Measurements from ENCODE around the gene NCOA7.

Gene NCOA7

DNA sequence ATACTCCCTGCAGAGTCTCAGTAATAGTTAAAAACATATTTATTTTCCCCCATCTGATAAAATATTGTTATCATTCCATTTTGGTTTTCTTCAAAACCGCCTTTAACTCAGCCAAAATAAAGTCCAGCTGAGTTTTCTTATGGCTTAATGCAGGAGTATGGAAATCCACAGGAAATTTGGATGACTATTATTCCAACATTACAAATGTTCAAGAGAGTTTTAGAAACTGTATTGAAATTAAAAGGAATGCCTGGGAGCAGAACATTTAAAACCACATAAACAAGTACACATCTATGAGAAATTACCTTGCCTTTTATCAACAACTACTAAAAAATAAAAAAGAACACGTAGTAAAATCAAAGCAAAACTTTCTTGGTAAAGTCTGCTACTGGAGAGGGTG lies 45.7 kb downstream of the NCOA7 start:
- H3K4me3 ChIP-seq (ENCODE audit: low read depth, low read length): no peak overlapping the region
- TF ChIP-seq, protein P1, sequence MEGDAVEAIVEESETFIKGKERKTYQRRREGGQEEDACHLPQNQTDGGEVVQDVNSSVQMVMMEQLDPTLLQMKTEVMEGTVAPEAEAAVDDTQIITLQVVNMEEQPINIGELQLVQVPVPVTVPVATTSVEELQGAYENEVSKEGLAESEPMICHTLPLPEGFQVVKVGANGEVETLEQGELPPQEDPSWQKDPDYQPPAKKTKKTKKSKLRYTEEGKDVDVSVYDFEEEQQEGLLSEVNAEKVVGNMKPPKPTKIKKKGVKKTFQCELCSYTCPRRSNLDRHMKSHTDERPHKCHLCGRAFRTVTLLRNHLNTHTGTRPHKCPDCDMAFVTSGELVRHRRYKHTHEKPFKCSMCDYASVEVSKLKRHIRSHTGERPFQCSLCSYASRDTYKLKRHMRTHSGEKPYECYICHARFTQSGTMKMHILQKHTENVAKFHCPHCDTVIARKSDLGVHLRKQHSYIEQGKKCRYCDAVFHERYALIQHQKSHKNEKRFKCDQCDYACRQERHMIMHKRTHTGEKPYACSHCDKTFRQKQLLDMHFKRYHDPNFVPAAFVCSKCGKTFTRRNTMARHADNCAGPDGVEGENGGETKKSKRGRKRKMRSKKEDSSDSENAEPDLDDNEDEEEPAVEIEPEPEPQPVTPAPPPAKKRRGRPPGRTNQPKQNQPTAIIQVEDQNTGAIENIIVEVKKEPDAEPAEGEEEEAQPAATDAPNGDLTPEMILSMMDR (IDR thresholded peaks at IDR 0.05; ENCODE audit: control insufficient read depth, extremely low read depth, insufficient read depth): no peak
- no peak for DNase-seq (ENCODE audit: low read depth)

DNA sequence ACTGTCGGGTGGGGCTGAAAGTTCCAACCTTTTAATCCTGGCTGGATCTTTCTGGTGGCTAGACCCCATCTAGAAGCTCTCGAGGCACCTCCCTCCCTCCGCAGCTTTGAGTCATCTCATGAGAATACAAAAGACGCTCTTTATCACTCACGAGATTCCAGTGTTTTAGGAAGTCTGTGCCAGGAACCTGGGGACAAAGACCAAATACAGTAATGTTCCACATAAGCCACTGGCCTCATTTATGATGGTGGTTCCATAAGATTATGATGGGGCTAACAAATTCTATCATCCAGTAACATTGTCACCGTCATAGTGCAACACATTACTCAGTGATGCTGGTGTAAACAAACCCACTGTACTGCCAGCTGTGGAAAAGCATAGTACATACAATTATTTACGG lies 48.7 kb downstream of the NCOA7 start:
- H3K4me3 ChIP-seq (ENCODE audit: low read depth, low read length): no peak overlapping the region
- TF ChIP-seq, protein P1 (IDR thresholded peaks at IDR 0.05; ENCODE audit: control insufficient read depth, extremely low read depth, insufficient read depth): no peak
- no peak for DNase-seq (ENCODE audit: low read depth)

DNA sequence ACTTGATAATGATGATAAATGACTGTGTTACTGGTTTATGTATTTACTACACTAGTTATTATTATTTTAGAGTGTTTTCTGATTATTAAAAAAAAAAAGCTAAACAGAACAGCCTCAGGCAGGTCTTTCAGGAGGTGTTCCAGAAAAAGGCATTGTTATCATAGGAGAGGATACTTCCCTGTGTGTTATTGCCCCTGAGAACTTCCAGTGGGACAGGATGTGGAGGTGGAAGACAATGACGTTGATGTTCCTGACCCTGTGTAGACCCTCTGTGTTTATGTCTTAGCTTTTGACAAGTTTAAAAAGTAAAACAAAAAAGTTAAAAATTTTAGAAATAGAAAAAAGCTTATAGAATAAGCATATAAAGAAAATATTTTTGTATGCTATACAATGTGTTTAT lies 49.1 kb downstream of the NCOA7 start:
- TF ChIP-seq, protein P1 (IDR thresholded peaks at IDR 0.05; ENCODE audit: control insufficient read depth, extremely low read depth, insufficient read depth): no peak
- H3K4me3 ChIP-seq (ENCODE audit: low read depth, low read length): no peak overlapping the region
- no peak for DNase-seq (ENCODE audit: low read depth)

DNA sequence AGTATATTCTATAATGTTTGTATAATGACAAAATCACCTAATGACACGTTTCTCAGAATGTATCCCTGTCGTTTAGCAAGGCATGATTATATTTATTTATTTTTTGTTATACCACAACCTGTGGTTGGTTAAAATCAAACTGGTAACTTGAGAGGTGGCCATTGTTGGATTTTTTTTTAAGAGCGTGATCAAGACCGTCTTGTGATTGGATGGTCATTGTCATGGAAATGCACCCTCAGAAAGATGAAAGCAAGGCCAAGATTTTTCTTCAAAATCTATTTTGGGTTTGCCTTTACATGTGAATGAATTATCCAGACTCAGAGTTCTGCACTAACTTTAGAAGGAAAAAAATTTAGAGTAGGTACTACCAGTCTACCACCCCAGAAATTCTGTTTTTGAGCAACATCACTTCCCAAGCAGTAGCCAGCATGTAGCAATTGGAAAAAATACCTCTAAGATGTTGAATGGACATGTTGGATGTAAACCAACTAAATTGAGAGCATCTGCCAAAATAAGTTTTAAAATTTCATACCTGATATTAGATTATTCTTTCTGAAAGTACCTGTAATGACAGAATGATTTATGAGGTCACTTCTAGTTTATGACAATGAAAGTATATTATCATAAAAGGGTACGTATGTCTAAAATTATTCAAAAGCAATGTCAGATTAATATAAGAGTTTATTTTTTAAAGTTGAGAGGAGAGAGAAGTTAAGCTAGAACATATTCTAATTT lies 50.8 kb downstream of the NCOA7 start:
- TF ChIP-seq, protein P1 (IDR thresholded peaks at IDR 0.05; ENCODE audit: control insufficient read depth, extremely low read depth, insufficient read depth): no peak
- DNase-seq (ENCODE audit: low read depth): no peak
- H3K4me3 ChIP-seq (ENCODE audit: low read depth, low read length): no peak overlapping the region

DNA sequence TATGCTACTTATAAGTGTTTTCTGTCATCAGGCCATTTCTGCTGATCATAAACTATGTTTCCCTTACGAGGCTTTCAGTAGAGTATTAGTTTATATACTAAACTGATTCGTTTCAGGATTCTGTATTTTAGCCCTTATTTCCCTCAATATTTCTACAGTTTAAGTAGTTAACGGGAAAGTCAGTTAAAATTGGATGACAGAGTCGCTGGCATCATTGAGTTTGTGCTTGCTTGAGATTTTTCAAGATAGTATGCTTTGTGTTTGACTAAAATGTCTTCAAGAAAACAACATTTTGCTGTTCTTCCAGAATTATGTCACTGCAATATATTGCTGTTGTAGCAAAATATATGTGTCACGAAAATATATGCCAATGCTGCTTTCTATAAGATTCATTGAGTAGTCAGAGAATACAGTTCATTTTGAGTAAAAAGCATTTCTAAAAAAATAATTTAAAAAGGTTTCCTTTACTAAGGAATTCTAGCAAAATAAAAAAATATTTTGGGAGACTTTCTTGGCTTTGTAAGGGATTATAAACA lies 51.4 kb downstream of the NCOA7 start:
- no peak overlapping the region for H3K4me3 ChIP-seq (ENCODE audit: low read depth, low read length)
- no peak for DNase-seq (ENCODE audit: low read depth)
- TF ChIP-seq, protein P1 (IDR thresholded peaks at IDR 0.05; ENCODE audit: control insufficient read depth, extremely low read depth, insufficient read depth): no peak

DNA sequence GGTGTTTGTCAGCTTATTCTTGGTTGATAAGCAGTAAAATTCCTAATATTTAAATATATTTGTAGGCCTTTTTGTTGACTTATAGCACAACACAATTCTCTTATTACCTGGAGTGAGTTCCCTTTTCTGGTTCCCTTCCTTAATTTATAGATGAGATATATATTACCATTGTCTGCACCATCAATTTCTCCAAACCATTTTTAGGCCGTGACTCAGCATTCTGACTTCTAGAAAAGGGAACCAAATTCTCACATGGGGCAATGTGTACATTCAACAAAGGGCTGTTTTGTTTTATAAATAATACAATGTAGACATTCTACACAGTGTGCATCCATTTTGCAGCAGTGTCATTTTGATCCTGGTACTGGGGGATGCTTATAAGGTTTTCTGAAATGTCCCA lies 52.8 kb downstream of the NCOA7 start:
- TF ChIP-seq, protein P1 (IDR thresholded peaks at IDR 0.05; ENCODE audit: control insufficient read depth, extremely low read depth, insufficient read depth): no peak
- no peak overlapping the region for H3K4me3 ChIP-seq (ENCODE audit: low read depth, low read length)
- DNase-seq (ENCODE audit: low read depth): no peak

DNA sequence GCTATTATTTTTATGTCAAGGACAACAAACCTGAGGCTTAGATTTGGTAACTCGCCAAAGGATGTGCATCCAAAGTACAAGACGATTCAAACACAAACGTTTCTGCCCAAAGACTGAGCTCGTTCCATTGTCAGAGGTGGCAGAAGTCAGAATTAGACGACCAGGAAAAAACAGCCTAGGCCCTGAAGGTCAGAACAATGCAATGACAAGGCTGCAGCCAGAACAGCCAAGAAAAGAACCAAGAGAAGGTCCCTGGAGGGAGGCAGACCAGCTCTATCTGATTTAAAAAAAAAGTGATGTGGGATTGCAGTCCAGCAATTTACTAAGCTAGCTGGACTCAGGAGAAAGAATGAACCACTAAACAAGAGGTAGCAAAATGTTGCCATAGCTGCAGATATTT lies 54.2 kb downstream of the NCOA7 start:
- H3K4me3 ChIP-seq (ENCODE audit: low read depth, low read length): no peak overlapping the region
- TF ChIP-seq, protein P1 (IDR thresholded peaks at IDR 0.05; ENCODE audit: control insufficient read depth, extremely low read depth, insufficient read depth): no peak
- DNase-seq (ENCODE audit: low read depth): no peak
